ENCODE measurements around the gene BRCA1.
"Not testable (repeated sequence)": the region's sequence is repeated elsewhere in the genome, so short reads cannot be mapped to it uniquely, and the experiment has no call there.

The BRCA1 gene

DNA sequence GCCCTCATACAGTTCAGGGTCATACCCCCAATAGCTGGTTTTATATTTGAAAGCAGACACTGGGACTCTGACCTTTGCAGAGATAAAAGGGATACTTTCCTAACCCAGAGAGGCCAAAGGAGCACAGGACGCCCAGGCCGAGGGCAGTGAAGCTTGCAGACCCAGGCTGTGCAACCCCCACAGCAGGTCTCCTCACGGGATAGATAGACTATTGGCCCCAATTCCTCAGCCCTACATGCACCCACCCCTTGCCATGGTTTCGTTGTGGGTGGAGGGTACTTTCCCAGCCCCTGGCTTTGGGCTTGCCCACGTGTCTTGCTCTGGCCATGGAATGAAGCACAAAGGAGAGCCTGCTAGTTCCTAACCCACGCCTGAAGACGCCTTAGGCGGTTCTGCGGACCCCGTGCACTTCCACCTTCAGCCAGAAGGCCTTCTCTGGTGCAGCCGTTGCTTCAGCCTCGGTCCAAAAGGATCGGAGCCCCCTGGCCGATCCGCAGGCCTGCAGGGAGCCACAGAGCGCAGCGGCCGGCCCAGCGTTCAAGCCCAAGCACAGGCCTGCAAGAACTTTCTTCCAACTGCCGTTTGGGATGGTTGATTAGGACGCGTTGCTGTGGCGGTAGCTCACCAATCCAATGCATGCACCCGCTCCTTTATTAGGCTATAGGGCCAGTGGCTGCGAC lies 9.8 kb upstream of the BRCA1 start:
- DNase-seq (ENCODE audit: low read depth in 2 of 2, low spot score in 1 of 2): no peak

DNA sequence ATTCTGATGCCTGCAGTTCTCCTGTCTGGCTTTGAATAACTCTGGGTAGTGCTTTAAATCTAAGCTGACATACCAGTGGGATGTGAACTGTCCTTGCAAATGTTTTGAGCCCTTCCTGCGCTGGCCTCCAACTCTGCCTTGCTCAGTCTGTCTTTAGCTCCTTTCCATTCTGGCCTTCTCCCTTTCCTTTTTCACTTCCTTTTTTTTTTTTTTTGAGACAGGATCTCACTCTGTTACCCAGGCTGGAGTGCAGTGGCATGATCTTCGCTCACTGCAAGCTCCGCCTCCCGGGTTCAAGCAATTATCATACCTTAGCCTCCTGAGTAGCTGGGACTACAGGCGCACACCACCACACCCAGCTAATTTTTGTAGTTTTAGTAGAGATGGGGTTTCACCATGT lies 8.3 kb upstream of the BRCA1 start:
- not testable (repeated sequence) for DNase-seq (ENCODE audit: low read depth in 2 of 2, low spot score in 1 of 2)

DNA sequence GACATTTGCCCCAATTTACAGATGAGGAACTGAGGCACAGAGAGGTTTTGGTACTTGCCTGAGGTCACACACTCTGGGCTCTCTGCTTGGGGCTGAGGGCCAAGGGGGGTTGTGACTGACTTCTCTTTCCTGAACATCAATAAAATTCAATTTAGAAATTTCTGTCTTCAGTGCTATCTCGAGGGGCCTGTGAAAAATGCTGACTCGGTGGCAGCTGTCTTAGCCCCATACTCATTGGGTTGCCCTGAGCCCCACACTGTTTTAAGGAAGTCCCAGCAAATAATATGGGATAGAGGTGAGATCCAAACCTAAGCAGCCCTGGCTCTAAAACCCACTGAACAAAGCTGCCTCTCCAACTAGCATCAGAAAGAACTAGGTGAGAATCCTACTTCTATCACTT lies 7.0 kb upstream of the BRCA1 start:
- no peak for DNase-seq (ENCODE audit: low read depth in 2 of 2, low spot score in 1 of 2)

DNA sequence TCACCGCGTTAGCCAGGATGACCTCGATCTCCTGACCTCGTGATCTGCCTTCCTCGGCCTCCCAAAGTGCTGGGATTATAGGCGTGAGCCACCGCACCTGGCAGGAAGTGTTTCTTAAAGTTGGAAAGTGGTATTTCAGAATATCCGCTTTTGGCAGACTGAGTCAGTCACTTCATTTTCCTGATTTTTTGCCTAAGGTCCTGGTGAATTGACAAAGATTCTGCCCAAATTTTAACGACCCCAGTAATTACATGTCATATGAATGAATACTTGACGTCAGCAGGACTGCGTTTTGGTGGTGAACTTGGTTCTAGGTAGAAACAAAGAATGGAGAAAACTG lies 4.5 kb upstream of the BRCA1 start:
- no peak for DNase-seq (ENCODE audit: low read depth in 2 of 2, low spot score in 1 of 2)

DNA sequence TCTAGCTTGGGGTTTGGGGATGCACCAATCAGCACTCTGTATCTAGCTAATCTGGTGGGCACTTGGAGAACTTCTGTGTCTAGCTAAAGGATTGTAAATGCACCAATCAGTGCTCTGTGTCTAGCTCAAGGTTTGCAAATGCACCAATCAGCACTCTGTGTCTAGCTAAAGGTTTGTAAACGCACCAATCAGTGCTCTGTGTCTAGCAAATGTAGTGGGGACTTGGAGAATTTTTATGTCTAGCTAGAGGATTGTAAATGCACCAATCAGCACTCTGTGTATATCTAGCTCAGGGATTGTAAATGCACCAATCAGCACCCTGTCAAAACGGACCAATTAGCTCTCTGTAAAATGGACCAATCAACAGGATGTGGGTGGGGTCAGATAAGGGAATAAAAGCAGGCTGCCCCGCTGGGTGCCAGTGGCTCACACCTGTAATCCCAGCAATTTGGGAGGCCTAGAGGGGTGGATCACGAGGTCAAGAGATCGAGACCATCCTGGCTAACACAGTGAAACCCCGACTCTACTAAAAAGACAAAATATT lies 2.2 kb upstream of the BRCA1 start:
- DNase-seq (ENCODE audit: low read depth in 2 of 2, low spot score in 1 of 2): not testable (repeated sequence)

DNA sequence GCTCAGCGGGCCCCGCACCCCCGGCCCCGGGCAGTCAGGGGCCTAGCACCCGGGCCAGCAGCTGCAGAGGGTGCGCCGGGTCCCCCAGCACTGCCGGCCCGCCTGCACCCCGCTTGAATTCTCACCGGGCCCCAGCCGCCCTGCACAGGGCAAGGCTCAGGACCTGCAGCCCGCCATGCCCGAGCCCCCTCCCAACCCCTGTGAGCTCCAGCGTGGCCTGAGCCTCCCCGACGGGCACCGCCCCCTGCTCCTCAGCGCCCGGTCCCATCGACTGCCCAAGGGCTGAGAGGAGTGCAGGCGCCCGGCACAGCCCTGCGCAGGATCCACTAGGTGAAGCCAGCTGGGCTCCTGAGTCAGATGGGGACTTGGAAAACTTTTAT lies 1.7 kb upstream of the BRCA1 start:
- no peak for DNase-seq (ENCODE audit: low read depth in 2 of 2, low spot score in 1 of 2)

DNA sequence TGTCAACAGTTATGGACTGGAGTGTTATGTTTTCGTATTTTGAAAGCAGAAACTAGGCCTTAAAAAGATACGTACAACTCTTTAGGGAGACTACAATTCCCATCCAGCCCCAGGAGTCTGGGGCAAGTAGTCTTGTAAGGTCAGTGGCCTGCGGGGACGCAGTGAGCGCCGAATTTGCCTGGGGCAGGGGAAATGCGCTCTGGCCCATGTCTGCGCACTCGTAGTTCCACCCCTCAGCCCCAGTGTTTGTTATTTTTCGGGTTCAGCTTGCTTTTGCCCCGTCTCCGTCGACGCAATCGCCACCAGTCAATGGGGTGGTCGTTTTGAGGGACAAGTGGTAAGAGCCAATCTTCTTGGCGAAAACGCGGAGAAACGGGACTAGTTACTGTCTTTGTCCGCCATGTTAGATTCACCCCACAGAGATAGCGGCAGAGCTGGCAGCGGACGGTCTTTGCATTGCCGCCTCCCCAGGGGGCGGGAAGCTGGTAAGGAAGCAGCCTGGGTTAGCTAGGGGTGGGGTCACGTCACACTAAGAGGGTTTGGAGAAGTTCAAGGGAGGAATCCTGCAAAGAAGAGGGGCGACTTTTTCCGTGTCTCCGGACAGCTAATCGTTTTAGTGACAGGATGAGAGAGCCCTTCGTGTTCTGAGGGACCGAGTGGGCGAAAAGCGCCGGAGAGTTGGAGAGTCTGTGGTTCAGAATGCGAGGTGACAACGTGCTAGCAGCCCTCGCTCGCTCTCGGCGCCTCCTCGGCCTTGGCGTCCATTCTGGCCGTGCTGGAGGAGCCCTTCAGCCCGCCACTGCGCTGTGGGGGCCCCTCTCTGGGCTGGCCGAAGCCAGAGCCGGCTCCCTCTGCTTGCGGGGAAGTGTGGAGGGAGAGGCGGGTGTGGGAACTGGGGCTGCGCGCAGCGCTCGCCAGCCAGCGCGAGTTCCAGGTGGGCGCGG lies 1.1 kb upstream of the BRCA1 start:
- DNase-seq (ENCODE audit: low read depth in 2 of 2, low spot score in 1 of 2): no peak

DNA sequence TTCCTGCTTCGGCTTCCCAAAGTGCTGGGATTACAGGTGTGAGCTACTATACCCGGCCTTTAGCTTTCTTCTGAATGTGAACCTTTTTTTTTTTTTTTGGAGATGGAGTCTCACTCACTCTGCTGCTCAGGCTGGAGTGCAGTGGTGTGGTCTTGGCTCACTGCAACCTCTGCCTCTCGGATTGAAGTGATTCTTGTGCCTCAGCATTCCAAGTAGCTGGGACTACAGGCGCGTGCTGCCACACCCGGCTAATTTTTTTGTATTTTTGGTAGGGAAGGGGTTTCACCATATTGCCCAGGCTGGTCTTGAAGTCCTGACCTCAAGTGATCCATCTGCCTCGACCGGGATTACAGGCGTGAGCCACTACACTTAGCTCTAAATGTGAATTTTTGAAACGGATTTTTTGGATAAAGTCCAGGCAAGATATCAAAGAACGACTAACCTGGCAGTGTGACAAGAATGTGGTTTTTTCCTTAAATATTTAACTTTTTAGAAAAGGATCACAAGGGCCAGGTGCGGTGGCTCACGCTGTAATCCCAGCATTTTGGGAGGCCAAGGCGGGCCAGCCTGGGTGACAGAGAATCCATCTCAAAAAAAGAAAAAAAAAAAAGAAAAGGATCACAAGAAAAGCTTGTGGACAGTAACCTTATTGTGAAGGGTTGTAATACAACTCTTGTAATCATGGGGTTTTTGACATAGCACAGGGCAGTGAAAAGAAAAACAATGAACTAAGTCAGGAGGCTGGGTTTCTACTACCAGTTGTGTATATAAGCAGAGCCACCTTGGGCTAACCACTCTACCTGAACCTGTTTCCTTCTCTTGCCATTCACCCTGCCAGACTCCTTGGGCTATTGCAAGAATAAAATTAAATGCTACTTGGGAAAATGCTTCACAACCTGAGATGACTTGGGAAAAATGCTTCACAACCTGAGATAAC lies 6.2 kb downstream of the BRCA1 start:
- DNase-seq (ENCODE audit: low read depth in 2 of 2, low spot score in 1 of 2): no peak

DNA sequence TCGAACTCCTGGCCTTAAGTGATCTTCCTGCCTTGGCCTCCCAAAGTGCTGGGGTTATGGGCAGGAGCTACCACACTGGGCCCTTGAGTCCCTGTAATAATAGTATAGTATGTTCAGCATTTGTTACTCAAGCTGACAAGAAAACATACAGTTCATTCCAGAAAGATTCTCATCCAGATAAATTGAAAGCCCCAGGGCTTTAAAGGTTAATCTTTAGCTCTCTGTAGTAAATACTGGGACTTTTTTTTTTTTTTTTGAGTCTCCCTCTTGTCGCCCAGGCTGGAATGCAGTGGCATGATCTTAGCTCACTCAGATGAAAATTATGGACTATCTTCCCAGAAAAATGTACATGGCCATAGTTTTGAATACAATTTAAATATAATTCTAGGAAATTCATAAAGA lies 11.0 kb downstream of the BRCA1 start:
- DNase-seq (ENCODE audit: low read depth in 2 of 2, low spot score in 1 of 2): no peak

DNA sequence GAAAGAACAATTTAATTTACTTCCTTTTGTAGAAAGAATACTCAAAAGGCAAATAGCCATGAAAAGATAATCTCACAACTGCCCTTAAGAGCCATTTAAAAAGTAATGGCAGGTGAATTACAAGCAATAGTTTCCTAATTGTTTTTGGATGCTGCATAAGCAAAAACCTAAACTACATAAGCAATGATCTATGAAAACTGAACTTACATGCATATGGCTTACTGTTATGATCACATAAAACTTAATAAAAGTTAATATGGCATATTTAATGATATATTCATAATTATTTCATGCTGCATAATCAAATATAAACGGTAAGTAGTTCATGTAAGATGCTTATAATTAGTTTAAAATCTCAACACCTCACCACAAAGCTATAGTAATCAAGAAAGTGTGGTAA lies 18.6 kb downstream of the BRCA1 start:
- no peak for DNase-seq (ENCODE audit: low read depth in 2 of 2, low spot score in 1 of 2)

DNA sequence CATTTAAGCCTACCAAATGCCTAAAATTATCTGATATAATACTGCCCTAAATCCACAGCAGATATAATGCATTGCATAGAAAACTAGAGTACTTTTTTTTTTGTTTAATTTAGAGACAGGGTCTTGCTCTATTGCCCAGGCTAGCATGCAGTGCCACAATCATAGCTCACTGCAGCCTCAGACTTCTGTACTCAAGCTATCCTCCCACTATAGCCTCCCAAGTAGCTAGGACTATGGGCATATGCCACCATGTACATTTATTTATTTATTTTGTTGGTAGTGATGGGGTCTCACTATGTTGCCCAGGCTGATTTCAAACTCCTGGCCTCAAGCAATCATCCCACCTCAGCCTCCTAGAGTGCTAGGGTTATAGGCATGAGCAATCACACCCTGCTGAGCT lies 20.0 kb downstream of the BRCA1 start:
- DNase-seq (ENCODE audit: low read depth in 2 of 2, low spot score in 1 of 2): no peak

DNA sequence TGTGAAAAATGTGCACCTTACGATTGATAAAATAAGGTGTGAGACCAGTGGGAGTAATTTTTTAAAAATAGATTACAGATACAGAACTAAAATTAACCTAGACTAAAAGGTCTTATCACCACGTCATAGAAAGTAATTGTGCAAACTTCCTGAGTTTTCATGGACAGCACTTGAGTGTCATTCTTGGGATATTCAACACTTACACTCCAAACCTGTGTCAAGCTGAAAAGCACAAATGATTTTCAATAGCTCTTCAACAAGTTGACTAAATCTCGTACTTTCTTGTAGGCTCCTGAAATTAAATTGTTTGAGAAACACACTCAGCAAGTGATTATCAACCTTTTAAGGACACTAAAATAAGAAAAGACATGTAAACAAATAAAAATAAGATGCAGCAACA lies 20.5 kb downstream of the BRCA1 start:
- no peak for DNase-seq (ENCODE audit: low read depth in 2 of 2, low spot score in 1 of 2)

DNA sequence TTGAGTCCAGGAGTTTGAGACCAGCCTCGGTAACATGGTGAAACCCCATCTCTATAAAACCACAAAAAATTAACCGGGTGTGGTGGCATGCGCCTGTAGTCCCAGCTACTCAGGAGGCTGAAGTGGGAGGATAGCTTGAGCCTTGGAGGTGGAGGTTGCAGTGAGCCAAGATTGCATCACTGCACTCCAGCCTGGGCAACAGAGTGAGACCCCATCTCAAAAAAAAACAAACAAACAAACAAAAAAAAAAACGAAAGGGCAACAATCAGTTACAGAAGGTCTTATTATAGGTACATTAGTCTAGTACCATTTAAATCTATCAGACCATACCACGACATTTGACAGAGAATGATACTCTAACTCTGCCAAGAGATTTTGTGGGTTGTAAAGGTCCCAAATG lies 29.8 kb downstream of the BRCA1 start:
- DNase-seq (ENCODE audit: low read depth in 2 of 2, low spot score in 1 of 2): not testable (repeated sequence)

DNA sequence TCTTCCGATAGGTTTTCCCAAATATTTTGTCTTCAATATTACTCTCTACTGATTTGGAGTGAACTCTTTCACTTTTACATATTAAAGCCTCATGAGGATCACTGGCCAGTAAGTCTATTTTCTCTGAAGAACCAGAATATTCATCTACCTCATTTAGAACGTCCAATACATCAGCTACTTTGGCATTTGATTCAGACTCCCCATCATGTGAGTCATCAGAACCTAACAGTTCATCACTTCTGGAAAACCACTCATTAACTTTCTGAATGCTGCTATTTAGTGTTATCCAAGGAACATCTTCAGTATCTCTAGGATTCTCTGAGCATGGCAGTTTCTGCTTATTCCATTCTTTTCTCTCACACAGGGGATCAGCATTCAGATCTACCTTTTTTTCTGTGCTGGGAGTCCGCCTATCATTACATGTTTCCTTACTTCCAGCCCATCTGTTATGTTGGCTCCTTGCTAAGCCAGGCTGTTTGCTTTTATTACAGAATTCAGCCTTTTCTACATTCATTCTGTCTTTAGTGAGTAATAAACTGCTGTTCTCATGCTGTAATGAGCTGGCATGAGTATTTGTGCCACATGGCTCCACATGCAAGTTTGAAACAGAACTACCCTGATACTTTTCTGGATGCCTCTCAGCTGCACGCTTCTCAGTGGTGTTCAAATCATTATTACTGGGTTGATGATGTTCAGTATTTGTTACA lies 30.9 kb downstream of the BRCA1 start:
- DNase-seq (ENCODE audit: low read depth in 2 of 2, low spot score in 1 of 2): no peak

DNA sequence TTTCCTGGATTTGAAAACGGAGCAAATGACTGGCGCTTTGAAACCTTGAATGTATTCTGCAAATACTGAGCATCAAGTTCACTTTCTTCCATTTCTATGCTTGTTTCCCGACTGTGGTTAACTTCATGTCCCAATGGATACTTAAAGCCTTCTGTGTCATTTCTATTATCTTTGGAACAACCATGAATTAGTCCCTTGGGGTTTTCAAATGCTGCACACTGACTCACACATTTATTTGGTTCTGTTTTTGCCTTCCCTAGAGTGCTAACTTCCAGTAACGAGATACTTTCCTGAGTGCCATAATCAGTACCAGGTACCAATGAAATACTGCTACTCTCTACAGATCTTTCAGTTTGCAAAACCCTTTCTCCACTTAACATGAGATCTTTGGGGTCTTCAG lies 32.3 kb downstream of the BRCA1 start:
- no peak for DNase-seq (ENCODE audit: low read depth in 2 of 2, low spot score in 1 of 2)

DNA sequence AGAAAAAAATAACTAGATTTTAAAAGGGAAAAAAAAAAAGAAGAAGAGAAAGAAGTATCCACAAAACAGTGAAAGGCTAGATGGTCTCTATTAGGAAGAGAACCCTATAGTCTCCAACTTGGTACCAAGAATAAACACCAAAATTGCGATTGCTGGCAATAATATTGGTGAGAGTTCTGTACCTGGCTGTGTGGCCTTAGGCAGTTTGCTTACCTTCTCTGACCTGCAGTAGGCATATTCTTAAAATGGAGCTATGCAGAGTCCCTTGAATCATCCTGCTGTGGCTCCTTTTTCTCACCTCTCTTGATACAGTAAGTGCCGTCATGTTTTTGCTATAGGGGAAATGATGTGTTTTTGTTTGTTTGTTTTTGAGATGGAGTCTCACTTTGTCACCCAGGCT lies 35.1 kb downstream of the BRCA1 start:
- no peak for DNase-seq (ENCODE audit: low read depth in 2 of 2, low spot score in 1 of 2)

DNA sequence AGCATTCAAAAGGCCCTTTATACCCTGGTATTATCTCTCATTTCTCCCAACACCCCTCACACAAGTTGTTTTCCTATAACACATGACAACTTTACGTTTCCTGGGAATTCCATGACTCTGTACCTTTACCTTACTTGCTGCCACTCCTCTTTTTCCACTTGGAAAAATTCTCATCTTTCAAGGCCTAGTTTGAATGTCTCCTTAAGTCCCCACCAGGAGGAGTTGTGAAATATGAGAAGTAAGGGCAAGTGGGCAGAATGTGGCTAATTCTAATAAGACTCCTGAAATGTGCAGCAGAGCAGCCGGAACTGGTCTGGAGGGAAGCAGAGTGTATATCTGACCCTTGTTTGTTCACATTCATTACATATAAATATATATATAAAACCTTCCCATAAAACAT lies 39.7 kb downstream of the BRCA1 start:
- DNase-seq (ENCODE audit: low read depth in 2 of 2, low spot score in 1 of 2): no peak

DNA sequence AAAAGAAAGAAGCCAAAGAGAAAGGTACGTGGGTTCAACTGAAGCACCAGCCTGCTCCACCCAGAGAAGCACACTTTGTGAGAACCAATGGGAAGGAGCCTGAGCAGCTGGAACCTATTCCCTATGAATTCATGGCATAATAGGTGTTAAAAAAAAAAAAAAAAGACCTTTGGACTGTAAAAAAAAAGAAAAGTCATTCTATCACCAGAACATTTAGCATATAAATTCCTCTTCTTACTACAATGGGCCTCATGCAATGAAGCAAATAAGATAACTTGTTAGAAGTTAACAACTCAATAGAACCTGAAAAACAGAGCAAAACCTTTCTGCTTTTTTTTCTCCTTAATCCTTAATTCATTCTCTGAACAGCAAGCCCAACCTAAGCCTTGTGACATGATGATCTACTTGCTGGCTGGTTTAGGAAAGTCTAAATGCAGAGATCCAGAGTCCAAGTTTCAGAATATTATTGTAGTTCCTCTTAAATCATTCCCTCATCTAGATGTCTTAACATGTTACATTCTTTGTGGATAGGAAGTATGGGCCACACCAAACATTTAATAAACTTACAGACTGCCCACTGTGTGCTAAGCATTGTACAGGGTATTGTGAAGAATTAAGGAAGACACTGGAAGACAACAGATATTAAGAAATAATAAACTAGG lies 45.4 kb downstream of the BRCA1 start:
- DNase-seq (ENCODE audit: low read depth in 2 of 2, low spot score in 1 of 2): no peak

DNA sequence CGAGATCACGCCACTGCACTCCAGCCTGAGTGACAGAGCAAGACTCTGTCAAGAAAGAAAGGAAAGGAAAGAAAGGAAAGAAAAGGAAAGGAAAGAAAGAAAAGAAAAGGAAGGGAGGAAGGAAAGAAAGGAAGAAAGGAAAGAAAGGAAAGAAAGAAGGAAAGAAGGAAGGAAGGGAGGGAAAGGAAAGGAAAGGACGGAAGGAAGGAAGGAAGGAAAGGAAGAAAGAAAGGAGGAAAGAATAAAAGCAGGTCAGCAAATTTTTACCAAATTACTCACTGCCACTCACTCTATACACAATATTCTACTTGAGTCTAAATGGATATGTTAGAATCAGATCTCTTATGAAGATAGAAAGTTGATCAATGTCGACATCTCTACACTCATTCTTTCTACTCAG lies 50.3 kb downstream of the BRCA1 start:
- DNase-seq (ENCODE audit: low read depth in 2 of 2, low spot score in 1 of 2): no peak

DNA sequence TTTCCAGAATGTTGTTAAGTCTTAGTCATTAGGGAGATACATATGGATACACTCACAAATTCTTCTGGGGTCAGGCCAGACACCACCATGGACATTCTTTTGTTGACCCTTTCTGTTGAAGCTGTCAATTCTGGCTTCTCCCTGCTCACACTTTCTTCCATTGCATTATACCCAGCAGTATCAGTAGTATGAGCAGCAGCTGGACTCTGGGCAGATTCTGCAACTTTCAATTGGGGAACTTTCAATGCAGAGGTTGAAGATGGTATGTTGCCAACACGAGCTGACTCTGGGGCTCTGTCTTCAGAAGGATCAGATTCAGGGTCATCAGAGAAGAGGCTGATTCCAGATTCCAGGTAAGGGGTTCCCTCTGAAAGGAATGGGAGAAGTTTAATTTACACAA lies 54.3 kb downstream of the BRCA1 start:
- no peak for DNase-seq (ENCODE audit: low read depth in 2 of 2, low spot score in 1 of 2)
